ENCODE measurements around the gene NFX1.
"Not testable (repeated sequence)": the region's sequence is repeated elsewhere in the genome, so short reads cannot be mapped to it uniquely, and the experiment has no call there.

NFX1 gene

DNA sequence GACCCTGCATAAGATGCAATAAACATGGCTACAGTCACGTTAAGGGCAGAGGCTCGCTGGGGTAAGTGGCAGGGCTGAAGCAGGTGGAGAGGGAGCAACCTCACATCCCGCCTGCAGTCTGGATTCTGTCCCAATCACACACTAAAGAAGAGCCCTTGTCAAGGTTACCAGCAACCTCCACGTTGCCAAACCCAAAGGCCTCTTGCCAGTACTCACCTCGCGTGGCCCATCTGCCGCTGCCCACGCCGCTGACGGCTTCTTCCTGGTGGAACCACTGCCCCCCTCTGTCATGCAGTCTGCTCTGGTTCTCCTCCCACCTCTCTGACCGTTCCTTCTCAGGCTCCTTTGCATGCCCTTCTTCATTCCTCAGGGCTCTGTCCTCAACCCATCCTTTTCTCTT, 103.3 kb downstream of the NFX1 start:
- no peak for DNase-seq

DNA sequence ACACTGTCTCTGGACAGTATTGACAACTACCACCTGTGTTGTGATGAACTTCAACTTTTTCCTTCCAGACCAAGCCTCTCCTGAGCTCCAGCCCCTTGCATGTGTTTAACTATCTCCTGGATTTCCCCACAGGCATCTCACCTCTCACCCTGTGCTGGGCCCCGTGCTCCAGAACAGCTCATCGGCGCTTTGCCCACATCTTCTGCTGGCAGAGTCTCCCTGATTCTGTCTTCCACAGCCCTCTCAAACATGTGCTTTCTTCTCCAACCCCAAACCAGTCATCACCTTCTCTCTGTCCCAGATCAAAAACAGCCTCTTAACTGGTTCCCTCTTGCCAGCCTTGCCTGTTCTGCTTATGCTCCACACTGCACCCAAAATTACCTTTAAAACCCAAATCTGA, 103.7 kb downstream of the NFX1 start:
- DNase-seq: not testable (repeated sequence)

DNA sequence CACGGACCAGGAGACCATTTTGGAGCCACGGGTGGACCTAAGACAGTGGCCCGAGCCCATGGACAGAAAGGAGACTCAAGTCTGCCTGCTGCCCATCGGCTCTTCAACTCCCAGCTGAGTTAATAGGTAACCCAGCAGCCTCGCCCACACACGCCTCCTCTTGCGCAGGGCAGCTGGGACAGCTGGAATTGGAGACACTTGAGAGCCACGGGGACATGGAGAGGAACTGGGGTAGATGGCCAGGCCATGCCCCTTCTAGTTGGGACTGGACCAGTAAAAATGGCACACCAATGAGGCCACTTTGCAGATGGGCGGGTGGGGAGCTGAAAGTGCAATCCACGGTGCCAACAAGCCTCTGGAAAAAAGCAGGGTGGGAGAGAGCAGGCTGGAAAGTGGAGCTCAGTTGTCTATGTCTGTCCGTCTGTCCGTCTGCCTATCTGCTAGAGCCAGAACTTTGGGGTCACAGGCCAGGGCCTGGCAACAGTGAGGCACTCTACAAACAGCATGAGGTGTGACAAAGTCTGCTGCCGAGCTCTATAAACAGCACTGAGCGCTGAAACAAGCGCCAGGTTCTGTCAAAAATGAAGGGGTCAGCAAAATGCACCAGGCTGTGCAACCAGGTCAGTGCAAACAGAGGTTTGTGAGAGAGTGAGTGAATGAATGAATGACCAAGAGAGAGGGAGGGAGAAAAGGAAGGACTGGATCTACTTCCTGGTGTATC, 105.0 kb downstream of the NFX1 start:
- DNase-seq: not testable (repeated sequence)

DNA sequence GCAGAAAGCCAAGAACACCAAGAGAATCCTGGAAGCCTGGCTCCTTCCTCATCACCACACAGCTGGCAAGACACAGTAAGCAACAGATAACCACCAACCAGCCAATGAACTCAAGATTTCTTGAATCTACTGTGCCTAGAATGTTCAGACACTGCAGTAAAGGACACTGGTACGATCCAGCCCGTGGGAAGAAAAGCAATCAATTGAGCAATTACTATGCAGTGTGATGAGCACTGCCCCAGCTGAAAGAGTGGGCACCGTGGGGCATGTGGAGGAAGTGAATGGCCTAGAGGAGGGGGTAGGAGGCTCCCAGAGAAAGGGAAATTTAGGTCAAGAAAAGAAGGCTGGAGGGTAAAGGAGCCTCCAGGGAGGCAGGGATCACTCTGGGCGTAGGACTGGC, 107.5 kb downstream of the NFX1 start:
- not testable (repeated sequence) for DNase-seq

DNA sequence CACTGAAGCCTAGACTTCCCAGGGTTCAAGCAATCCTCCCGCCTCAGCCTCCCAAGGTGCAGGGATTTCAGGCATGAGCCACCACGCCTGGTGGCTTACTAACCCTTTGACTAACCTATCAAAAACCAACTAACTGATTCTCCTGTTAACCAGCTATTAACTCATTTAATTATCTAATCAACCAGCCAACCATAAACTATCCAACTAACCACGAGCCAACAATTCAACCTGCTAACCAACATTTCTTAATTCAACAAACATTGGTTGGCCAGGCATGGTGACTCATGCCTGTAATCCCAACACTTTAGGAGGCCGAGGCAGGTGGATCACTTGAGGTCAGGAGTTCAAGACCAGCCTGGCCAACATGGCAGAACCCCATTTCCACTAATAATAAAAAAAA, 108.7 kb downstream of the NFX1 start:
- DNase-seq: not testable (repeated sequence)

DNA sequence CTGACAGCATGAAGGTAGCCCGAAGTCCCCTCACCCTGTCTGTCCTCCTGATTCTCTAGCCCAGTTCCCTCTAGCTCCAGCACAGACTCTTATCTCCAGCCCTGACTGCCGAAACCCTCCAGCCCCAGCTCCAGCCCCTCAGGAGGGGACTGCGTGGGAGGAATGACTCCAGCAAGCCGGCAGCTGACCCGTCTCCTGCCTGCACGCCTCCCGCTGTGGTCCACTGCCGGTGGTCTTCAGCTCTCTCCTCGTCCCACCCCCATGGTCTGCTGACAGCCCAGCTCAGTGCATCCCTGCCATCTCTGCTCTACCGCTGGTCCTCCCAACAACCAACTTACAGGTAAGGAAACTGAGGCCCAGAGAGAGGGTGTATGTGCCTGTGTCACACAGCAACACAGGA, 111.5 kb downstream of the NFX1 start:
- not testable (repeated sequence) for DNase-seq

DNA sequence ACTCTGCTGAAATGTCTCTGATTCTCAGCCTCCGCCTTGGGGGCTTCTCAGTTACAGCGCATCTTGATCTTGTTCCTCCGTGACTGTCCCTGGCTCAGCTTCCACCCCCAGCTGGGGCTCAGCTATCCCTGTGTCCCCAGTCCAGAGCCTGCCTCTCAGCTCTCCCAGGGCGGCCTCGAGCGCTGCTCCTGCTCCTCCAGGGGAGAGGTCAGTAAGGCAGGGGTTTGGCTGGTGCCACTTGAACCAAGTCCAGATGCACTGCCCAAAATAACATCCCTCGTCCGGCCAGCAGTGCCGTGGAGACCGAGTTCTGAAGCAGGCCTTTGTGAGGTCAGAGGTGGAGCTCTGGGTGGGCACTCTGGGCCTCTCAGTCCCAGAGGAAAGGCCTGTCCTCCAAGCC, 112.1 kb downstream of the NFX1 start, which contains the start of gene AQP7:
AQP7 (minus strand) TSS at position 198 of the 400 bp plus-strand sequence. CDS start 1,306 bp downstream, outside the sequence.
- DNase-seq: not testable (repeated sequence)

DNA sequence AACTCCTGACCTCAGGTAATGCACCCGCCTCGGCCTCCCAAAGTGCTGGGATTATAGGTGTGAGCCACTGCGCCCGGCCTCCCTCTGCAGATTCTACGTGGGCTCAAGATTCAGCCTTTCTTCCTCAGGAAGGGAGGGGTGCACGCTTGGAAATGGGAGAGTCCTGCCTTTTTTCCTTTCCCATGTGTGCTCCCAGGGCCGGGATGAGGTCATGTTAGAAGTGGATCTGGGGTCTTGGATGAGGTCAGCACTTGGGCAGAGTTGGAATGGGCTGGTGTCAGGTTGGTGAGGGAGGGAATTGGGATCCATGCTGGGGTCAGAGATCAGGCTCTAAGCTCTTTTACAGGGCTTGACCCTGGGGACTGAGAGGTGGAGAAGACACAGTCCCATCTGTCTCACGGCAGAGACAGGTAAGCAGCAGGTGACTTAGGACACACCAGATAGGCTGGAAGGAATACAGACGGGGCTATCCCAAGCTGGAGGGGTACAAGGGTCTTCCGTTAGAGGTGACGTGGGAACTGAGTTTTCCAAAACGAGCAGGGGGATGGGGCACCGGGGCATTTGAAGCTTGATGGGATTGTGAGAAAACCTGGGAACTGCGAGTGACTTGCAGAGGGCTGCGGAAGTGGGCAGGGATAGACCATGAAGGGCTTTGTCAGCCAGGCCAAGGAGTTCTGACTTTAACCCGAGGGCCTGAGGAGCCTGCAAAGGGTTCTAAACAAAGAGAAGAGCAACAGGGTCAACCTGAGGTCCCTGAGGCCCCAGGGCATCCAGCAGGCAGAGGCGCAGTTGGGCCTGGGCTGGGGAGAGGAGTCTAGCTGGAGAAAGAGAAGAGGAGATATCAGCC, 113.8 kb downstream of the NFX1 start:
- DNase-seq: no peak

DNA sequence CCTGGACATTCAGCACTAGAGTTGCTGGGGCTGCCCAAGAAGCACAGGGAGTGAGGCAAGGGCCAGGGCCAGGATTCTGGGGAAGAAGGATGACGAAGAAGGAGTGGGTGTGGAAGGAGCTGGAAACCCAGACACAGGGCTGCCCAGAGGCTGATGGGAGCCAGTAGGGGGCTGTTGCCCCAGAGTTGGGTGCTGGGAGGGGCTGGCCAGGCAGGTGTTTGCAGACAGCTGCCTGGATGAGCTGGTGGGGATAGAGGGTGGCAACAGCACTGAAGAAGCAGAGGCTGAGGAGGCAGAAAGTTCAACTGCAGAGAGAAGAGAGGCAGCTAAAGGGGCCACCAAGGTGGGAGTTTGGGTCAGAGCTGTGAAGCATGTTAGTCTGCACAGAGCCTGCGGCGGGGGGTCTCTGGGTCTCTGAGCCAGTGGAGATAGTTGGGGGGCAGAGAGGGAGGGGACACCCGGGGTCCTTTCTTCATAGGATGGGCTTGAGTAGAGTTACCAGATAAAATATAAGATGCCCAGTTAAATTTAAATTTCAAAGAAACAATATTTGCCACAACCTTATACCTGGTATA, 114.6 kb downstream of the NFX1 start:
- DNase-seq: no peak

DNA sequence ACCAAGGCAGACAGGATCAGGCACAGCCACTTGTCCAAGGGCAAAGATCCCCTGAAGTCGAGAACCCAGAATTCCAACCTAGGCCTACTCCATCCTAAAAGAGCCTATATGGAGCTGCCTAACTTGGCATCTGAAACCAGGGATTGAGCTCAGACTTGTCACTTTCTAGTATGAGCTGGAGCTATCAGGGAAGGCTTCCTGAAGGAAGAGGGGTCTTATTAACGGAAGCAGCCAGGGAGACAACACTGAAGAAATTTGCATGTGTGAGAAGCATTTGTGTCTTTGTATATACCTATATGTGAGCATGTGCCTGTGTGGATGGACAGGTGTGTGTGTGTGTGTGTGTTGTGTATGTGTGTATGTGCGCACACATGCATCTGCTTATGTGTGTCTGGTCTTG, 116.7 kb downstream of the NFX1 start:
- no peak for DNase-seq

DNA sequence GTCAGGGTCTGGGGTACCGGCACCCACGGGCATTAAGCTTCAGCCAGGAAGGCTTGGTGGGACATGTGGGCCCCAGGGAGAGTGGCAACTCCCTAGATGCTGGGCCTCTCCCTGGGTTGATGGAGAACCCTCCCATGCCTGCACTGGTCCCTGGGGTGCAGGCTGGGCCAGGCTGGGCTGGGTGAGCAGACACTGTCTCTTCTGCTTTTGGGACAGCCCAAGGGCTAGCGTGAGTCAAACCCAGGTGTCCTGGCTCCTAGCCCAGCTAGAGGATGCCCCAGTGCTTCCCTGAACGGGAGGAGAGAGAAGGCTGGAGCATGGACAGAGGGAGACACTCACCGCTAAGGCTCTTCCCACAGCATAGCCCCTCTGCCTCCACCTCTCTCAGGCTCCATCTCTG, 117.8 kb downstream of the NFX1 start:
- no peak for DNase-seq

DNA sequence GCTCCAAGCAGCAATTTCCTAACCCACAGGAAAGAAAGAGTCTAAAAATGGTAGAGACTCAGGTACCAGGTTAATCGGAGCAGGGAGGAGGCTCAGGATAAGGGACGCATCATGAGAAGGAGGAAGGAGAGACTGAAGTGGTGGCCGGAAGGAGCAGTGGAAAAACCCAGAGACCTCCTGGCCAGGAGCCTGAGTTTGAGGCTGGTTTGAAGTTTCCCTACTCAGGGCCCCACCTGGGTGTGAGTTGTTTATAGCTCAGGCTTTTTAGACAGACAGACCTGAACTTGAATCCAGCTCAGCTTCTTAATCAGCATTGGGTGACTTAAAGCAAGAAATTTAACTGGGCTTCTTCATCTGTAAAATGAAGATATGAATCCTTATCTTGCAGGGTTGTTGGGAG, 124.0 kb downstream of the NFX1 start:
- no peak for DNase-seq

DNA sequence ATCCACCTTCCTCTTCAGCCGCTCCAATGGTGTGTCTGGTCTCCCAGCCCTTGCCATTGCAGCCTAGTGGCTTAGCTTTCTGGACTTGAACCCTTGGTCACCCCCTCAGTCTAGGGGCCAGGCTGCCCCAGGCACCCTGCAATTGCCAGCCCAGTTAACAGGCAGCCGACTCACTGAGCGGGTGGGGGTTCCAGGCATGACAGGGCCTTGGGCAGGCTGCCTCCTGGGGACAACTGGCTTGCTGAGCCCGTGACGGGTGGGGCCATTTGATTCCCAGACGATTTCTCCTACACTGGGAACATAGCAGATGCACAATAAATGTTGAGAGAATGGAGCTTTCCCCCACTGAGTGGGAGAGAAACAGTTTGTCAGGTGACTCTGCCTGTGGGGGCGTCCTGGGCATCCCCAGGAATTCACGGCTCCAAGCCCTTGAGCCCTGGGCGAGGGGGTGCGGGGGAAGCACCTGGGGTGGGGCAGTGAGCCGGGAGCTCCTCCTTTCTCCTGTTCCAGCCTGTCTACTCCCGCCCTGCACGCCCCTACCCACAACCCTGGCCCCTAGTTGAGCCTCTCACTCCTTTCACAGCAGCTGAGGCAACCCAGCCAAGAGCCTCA, 124.7 kb downstream of the NFX1 start:
- no peak for DNase-seq

DNA sequence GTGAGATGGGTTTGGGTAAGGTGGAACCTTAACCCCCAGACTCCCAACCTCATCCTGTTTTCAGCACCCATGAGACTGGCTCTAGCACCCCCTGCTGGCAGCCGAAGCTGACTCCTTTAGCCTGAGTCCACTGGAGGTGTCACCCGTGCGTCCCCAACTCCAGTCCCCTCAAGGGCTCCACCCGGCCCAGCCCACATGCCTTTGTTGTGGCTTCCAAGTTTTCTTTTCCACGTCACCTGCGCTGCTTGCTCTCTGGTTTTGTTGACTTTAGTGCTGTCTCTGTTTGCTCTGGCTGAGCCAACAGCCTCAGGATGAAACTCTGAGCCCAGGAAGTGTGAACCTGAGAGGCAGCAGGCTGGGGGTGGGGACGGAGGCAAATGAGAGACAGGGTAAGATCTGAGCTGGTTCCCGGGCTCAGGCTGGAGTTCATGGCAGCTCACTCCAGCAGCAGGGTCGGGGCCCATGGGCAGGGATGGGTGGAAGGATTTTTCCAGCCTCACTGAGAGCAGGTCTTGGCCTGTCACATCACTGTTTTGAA, 125.3 kb downstream of the NFX1 start:
- peak; percentile 41 for DNase-seq

DNA sequence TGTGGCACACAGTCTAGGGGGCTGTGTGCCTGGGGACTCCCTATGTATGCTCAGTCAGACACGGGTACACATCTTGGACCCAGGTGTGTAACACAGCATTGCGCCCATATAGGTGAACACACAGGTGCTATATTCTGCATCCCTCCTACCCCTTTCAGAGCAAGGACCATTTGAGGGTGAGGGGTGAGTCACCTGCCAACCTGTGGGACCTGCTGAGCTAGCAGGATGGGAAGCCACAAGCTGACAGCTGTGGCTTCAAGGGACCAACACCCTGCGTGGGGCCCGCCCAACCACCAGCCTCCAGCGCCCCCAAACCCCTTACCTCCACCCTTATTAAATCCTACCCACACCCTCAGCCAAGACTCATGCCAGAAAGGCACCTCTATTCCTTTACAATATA, 126.7 kb downstream of the NFX1 start:
- DNase-seq: no peak

DNA sequence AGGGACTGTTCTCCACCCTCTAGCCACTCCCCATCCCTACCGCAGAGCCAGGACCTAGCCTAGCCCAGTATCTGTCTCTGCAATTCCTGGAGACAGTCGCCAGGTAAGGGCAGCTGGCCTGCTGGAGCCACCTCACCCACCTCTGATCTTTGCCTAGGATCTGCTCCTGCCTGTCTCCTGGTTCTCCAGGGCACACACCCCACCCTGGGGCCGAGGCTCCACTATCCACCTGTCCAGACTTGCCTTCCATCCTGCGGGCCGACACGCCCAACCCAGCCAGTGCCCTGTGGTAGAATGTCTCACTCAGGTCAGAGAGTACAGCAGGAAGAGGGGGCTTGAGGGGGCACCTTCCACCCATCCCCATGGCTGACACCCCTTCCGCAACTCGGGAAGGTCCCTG, 127.8 kb downstream of the NFX1 start:
- no peak for DNase-seq

DNA sequence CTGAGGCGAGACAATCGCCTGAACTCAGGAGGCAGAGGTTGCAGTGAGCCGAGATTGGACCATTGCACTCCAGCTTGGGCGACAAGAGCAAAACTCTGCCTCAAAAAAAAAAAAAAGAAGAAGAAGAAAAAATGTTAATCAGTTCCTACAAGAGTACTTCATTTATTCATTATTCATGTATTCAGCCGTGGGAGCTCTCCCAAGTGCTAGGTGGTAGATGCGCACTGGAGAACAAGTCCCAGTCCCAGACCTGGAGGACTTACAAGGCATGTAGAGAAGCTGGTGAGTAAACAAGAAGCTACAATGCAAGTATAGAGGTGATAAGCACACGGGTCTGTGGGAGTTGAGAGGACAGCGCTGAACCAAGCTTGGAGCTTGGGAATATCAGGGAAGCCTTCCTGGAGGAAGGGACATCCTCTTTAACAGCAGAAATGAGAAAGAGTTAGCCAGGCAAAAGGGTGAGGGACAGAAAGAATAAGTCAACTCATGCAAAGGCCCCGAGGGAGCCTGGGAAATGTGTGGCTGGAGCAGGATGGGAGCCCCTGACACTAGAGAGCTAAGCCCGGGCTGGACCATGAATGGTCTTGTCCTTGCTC, 129.5 kb downstream of the NFX1 start:
- no peak for DNase-seq

All from NCI-H1105 (cell line).